ENCODE data around the gene OR5K2.

Gene OR5K2

DNA sequence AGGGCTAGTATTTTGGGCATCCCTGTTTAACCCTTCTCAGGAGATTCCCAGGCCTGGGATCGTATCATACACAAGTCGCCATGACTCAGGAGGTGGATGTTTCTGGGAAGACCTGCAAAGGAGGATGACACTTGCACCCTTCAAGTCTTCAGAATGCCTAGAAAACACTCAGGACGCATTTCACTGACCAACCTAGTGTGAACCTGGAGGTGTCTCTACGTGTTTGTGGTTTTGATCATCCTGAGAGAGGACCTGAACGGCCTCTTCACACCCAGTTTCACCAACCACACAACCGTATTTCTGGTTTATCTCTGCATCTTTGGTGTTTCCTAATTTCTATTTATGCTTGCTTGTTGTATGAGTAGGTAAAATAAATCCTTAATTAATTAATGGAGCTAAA lies 28.0 kb downstream of the OR5K2 start:
- no peak for DNase-seq

- no peak for DNase-seq
Measured at GRCh38 chr3:98528474-98529346, 31.2 kb downstream of the OR5K2 start.

GRCh38 chr3:98529856-98530459 lies 32.5 kb downstream of the OR5K2 start:
- no peak for DNase-seq

DNA sequence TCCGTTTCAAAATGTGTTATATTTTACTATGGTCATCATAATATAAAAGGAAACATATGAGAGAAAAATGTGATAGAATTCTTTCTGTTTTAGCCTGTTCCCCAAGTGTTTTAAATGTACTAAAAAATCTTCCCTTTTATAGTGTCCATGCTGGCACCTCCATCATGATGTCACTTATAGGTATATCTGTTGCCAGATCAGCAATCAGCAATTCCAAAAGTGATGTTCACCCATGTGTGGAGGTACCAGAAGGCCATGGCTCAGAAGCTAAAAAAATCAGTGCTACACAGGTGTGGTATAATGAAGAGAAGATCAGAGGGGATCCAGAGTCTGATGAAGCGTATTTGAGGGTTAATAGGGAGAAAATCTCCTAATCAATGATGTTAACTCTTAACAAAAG lies 33.2 kb downstream of the OR5K2 start:
- DNase-seq, result no peak

DNA sequence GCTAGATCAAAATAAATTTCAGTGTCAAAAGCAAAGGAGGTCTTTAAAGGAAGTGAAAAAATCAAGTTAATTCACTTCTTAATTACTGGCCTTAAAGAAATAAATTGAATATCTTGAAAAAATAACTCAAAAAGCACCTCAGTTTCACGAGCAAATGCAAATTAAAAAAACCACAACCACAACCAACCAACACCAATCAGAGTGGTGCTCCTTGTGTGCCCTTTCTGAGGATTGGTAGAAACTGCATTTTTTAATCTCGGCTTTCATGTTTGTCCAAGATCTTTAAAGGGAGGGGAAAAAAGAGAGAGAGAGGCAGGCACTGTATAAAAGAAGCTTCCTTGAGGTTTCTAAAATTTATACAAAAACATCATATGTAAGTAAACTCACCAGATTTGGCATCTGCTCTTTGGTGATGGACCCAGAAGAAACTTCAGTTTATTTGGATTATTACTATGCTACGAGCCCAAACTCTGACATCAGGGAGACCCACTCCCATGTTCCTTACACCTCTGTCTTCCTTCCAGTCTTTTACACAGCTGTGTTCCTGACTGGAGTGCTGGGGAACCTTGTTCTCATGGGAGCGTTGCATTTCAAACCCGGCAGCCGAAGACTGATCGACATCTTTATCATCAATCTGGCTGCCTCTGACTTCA lies 34.3 kb downstream of the OR5K2 start, which contains the start of gene GPR15:
TSS of gene GPR15 (plus strand) at position 357 of the 653 bp plus-strand sequence. CDS start at position 413, 56 bp downstream.
- DNase-seq, result no peak

DNA sequence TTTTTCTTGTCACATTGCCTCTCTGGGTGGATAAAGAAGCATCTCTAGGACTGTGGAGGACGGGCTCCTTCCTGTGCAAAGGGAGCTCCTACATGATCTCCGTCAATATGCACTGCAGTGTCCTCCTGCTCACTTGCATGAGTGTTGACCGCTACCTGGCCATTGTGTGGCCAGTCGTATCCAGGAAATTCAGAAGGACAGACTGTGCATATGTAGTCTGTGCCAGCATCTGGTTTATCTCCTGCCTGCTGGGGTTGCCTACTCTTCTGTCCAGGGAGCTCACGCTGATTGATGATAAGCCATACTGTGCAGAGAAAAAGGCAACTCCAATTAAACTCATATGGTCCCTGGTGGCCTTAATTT lies 34.8 kb downstream of the OR5K2 start:
- DNase-seq, result no peak

DNA sequence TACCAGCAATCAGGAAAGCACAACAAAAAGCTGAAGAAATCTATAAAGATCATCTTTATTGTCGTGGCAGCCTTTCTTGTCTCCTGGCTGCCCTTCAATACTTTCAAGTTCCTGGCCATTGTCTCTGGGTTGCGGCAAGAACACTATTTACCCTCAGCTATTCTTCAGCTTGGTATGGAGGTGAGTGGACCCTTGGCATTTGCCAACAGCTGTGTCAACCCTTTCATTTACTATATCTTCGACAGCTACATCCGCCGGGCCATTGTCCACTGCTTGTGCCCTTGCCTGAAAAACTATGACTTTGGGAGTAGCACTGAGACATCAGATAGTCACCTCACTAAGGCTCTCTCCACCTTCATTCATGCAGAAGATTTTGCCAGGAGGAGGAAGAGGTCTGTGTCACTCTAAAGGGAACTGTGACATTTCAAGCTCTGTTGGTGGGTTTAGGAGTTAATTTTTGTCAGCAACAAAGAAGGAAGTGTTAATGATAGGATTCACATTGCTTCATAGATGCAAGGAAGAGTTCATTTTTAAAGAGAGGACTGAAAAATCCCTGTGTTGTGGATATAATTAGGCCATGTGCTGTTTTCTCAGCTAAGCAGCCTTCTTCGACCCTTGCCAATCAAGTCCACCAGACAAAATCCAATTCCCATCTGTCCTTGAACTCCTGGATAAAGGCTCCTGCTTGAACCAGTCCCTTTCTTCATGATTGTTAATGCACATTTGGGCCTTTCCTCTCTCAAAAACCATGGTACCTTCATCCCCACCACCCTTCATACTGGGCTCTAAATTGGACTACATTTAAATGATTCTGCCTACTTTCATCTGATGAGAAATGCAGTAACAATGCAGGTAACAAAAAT lies 35.5 kb downstream of the OR5K2 start:
- DNase-seq, result no peak

- no peak for DNase-seq
Measured at GRCh38 chr3:98534168-98534567, 36.7 kb downstream of the OR5K2 start.

GRCh38 chr3:98534734-98535133 lies 37.3 kb downstream of the OR5K2 start:
- no peak for DNase-seq

- DNase-seq, result no peak
Measured at GRCh38 chr3:98536456-98537017, 39.1 kb downstream of the OR5K2 start.

DNA sequence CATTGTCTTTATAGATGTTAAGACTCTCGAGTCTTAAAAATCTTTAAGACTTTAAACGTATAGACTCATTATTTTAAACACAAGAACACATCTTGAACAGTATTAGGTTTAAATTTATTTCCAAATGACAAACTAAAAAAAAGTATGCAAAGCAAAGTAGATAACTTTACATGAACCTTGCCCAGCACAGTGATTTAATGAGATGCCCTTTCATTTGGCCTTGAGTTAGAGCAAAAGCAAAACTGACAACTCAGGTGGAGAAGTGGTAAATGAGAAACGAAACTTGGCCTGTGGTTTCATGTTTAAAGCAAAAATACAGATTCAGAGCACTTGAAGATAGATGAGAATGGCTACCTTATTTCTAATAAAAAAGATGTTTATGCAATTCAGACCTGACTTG lies 42.9 kb downstream of the OR5K2 start:
- DNase-seq, result no peak

DNA sequence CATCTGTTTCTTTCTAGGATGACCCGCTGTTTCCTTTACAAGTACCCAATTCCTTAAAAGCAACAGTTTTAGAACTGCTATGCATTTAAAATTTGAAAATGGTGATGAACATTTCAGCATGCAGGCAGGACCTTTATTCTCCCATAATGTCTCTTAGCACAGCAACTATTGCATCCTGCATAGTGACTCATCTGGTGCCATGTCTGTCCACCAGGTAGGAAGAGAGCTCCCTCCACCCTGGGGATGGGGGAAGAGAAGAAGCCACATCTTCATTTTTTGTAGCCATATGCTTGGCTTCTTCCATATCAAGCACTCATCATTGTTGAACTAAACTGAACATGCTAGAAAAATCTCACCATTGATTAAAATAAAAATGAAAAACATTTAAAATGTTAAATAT lies 44.2 kb downstream of the OR5K2 start:
- DNase-seq, result no peak

GRCh38 chr3:98542623-98543022 lies 45.1 kb downstream of the OR5K2 start:
- no peak for DNase-seq

DNA sequence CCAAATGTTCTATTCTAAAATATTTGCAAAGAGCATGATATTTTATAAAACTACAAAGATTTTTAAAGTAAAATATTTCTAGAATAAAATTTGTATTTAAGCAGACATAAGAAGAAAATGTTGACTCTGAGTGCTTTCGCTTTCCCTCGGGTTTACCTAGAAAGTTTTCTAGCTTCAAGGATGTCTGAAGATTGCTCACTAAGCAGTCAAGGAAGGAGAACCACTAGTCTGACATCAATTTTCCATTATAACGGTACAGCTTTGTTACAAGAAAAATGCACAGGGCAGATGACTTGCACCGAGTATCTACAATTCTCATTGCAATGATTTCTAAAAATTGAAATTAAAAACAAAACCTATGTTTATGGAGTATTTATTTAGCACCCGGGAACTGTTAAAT lies 48.5 kb downstream of the OR5K2 start:
- DNase-seq, result no peak

Measured in COR-L47 (cell line).